Measurements from ENCODE around the gene REC114. TPM values are rescaled to one million over a fixed set of nuclear protein-coding genes. Genes with fewer than 3 reads are reported as not detected.

The REC114 gene
- total and polyA plus RNA-seq, 9 of the 15 experiments (the other 6 are each of a cell fraction or from before 2014, with no cell fraction given), result 0.07 to 0.24 TPM; not detected in 7

GRCh38 chr15:73564255-73564654 lies 121.3 kb downstream of the REC114 start (continued):
- TF ChIP-seq REST (IDR thresholded peaks at IDR 0.05; ENCODE audit: borderline replicate concordance) (no peak), REST (CRISPR knock-in tag; IDR thresholded peaks at IDR 0.05; ENCODE audit: low read depth) (no peak), GTF3C2 (IDR thresholded peaks at IDR 0.05; ENCODE audit: borderline replicate concordance, extremely low read depth, insufficient read length) (no peak), NR0B1 (IDR thresholded peaks at IDR 0.05; ENCODE audit: partially characterized antibody) (no peak), ARHGAP35 (IDR thresholded peaks at IDR 0.05; ENCODE audit: partially characterized antibody) (no peak), HSF4 (CRISPR knock-in tag; IDR thresholded peaks at IDR 0.05; ENCODE audit: borderline replicate concordance) (no peak), SP1 (CRISPR knock-in tag; IDR thresholded peaks at IDR 0.05) (no peak), ZZZ3 (IDR thresholded peaks at IDR 0.05) (no peak)

Data from K562 (cell line).